Karpas-422 (cell line): Measurements from ENCODE around the gene SLAIN1. TPM values are rescaled to one million over a fixed set of nuclear protein-coding genes. Genes with fewer than 3 reads are reported as not detected.

Experiments used
- DNase-seq: peaks from one replicate; pipeline ENCODE4 v3.0.0-alpha.2; 2015
- H2AFZ ChIP-seq: fragments of 200-600 bp; sonication (generic); 2 replicates; pipeline ENCODE4 v1.6.1; 2014; ENCODE audit warnings: antibody characterized with exemption, low read length, mixed read lengths
- H3K27ac ChIP-seq: fragments of 200-600 bp; sonication (generic); 2 replicates; pipeline ENCODE4 v1.5.1; 2014; ENCODE audit warnings: mild to moderate bottlenecking, low read length, moderate library complexity
- H3K27me3 ChIP-seq: fragments of 200-600 bp; sonication (generic); 2 replicates; pipeline ENCODE4 v1.6.1; 2014; ENCODE audit warnings: low read length, mixed read lengths
- H3K36me3 ChIP-seq: fragments of 200-600 bp; sonication (generic); 2 replicates; pipeline ENCODE4 v1.6.1; 2014; ENCODE audit warnings: low read length, mixed read lengths; ENCODE audit not compliant: insufficient read depth
- H3K4me1 ChIP-seq: fragments of 200-600 bp; sonication (generic); 2 replicates; pipeline ENCODE4 v1.6.1; 2014; ENCODE audit warnings: mild to moderate bottlenecking, low read length, mixed read lengths
- H3K4me2 ChIP-seq: fragments of 200-600 bp; sonication (generic); 2 replicates; pipeline ENCODE4 v1.6.1; 2014; ENCODE audit warnings: low read length, low read depth, mild to moderate bottlenecking; ENCODE audit not compliant: poor library complexity, severe bottlenecking
- H3K4me3 ChIP-seq: fragments of 200-600 bp; sonication (generic); 2 replicates; pipeline ENCODE4 v1.5.1; 2014; ENCODE audit warnings: mild to moderate bottlenecking, antibody characterized with exemption, low read length, mixed read lengths
- H3K79me2 ChIP-seq: fragments of 200-600 bp; sonication (generic); 2 replicates; pipeline ENCODE4 v1.6.1; 2014; ENCODE audit warnings: mild to moderate bottlenecking, low read length, mixed read lengths
- H3K9ac ChIP-seq: fragments of 200-600 bp; sonication (generic); 2 replicates; pipeline ENCODE4 v1.6.0; 2014; ENCODE audit warnings: low read length
- H3K9me2 ChIP-seq: fragments of 200-600 bp; sonication (generic), shearing (Covaris generic); replicated peaks from 2 replicates; pipeline ENCODE4 v1.6.0; 2014; ENCODE audit warnings: mild to moderate bottlenecking, low read length, moderate library complexity; ENCODE audit not compliant: insufficient read depth
- H3K9me3 ChIP-seq: fragments of 300-700, 200-600 bp; sonication (generic); 2 replicates; pipeline ENCODE4 v1.6.1; 2014; ENCODE audit warnings: low read length, mixed read lengths
- H4K20me1 ChIP-seq: fragments of 200-600 bp; sonication (generic); 2 replicates; pipeline ENCODE4 v1.6.1; 2014; ENCODE audit warnings: mild to moderate bottlenecking, antibody characterized with exemption, low read length, low read depth; ENCODE audit not compliant: insufficient read depth
- total RNA-seq: library from RNA; depleted of rRNA; stranded (reverse); fragments of >200 nt; shearing (Covaris generic); gene quantifications from 2 replicates; pipeline ENCODE4 v1.2.3, GENCODE V29; 2014; ENCODE audit warnings: low replicate concordance

Gene SLAIN1
- total RNA-seq, 1 experiment from 2014 or later = 7.1 TPM

DNA sequence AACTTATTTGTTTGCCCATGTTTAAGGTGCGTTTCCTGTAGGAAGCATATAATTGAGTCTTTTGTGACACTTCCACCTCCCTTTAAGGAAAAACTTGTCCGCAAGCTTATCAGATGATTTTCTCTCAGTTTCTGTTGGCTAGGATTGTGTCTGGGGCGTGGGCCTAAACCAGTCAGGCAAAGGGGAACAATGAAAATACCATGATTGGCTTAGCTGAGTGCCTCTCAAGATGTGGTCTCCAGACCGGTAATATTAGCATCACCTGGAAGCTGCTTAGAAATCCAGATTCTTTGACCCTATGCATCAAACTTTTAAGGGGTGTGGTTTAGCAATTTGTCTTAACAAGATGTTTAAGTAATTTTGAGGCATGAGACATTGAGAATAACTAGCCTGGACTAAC, 20.0 kb downstream of the SLAIN1 start:
- Histone ChIP-seq H3K27ac (no peak overlapping the region), H3K4me3 (no peak overlapping the region), H3K4me2 (no peak overlapping the region), H4K20me1 (no peaks in the 10 kb centered on the region; the same call in 1 of the 2 replicates), H3K36me3 (no peaks in the 10 kb centered on the region), H3K9ac (no peak overlapping the region), H3K27me3 (no peaks in the 10 kb centered on the region), H3K4me1 (no peaks in the 10 kb centered on the region), H3K9me3 (no peaks in the 10 kb centered on the region), H3K9me2 (no peaks in the 10 kb centered on the region), H2AFZ (no peak overlapping the region), H3K79me2 (no peaks in the 10 kb centered on the region)
- no peak for DNase-seq

DNA sequence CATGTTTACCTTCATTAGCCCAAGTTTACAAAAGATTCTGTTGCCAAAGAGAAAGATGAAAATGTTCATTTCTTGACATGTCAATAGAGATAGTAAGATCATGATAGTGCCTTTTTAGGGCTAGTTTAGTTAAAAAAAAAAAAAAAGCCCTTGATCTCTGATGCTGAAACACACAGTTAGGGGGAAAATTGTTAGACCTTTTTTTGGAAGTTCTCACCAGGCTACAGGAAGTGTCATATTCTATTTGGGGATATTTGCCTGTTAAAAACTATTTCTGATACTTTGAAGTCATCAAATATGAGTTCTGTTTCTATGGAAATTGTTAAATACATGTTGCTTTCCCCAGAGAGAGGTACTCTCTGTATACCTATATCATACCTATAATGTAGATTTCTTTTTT, 21.6 kb downstream of the SLAIN1 start:
- no peak for DNase-seq
- H3K9me3 ChIP-seq = no peaks in the 10 kb centered on the region
- no peak overlapping the region for H3K4me2 ChIP-seq
- no peaks in the 10 kb centered on the region; the same call in 1 of the 2 replicates for H4K20me1 ChIP-seq
- H3K27ac ChIP-seq = no peak overlapping the region
- no peaks in the 10 kb centered on the region for H3K9me2 ChIP-seq
- no peaks in the 10 kb centered on the region for H3K36me3 ChIP-seq
- H3K4me3 ChIP-seq = no peak overlapping the region
- H3K4me1 ChIP-seq = no peaks in the 10 kb centered on the region
- no peaks in the 10 kb centered on the region for H3K27me3 ChIP-seq
- no peak overlapping the region for H2AFZ ChIP-seq
- no peaks in the 10 kb centered on the region for H3K79me2 ChIP-seq
- no peak overlapping the region for H3K9ac ChIP-seq

DNA sequence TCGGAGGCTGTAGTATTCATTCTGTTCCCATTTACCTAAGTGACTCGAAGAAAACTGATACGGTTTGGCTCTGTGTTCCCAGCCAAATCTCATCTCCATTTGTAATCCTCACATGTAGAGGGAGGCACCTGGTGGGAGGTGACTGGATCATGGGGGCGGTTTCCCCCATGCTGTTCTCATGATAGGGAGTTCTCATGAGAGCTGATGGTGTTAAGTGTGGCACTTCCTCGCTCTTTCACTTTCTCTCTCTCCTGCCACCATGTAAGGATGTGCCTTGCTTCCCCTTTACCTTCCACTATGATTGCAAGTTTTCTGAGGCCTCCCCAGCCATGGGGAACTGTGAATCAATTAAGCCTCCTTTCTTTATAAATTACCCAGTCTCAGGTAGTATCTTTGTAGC, 23.5 kb downstream of the SLAIN1 start:
- Histone ChIP-seq H2AFZ (no peak overlapping the region), H4K20me1 (no peaks in the 10 kb centered on the region; the same call in 1 of the 2 replicates), H3K9ac (no peak overlapping the region), H3K9me2 (no peaks in the 10 kb centered on the region), H3K4me3 (no peak overlapping the region), H3K27me3 (no peaks in the 10 kb centered on the region), H3K9me3 (no peaks in the 10 kb centered on the region), H3K79me2 (no peaks in the 10 kb centered on the region), H3K27ac (no peak overlapping the region), H3K4me1 (no peaks in the 10 kb centered on the region), H3K36me3 (no peaks in the 10 kb centered on the region), H3K4me2 (no peak overlapping the region)
- no peak for DNase-seq

DNA sequence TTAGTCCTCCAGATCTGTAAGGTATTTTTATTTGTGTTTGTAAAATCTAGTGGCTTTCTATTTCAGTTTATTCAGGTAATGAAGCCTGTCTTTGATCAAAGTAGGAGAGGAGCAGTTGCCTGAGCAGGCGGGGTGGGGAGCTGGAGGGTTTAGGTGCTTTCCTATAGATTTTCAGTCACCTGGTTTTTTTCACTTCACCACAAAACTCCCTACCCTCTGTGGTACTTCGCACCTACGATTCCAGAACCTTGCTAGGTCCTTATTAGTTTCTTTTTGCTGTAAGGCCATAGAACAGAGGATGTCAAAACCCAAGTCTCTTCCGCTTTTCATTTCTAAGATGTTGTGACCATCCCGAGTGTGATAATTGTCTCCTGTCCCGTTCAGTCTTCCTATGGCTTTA, 26.6 kb downstream of the SLAIN1 start:
- DNase-seq = no peak

DNA sequence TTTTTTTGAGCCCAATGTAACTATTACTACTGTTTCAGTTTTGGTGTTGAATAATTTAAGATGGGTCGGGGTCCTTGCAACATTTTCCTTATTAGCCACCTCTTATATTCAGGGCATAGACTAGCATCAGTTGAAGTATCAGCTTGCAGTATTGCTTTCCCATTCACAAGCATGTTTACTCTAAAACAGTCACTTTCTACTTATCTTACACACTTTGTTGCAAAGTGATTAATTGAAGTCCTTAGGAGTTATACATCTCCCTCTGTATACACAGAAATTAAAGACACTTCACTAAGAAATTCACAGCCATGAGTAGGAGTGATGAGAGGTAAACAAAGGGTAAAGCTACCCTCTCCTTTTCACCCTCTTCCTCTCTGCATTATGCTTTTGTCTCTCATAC, 27.6 kb downstream of the SLAIN1 start:
- Histone ChIP-seq H3K4me1 (no peaks in the 10 kb centered on the region), H3K27ac (no peak overlapping the region), H3K79me2 (no peaks in the 10 kb centered on the region), H2AFZ (no peak overlapping the region), H3K9me3 (no peaks in the 10 kb centered on the region), H3K9ac (no peak overlapping the region), H3K4me2 (no peak overlapping the region), H3K9me2 (no peaks in the 10 kb centered on the region), H3K36me3 (no peaks in the 10 kb centered on the region), H4K20me1 (no peaks in the 10 kb centered on the region; the same call in 1 of the 2 replicates), H3K27me3 (no peaks in the 10 kb centered on the region), H3K4me3 (no peak overlapping the region)
- no peak for DNase-seq

More for the DNA sequence above, 26.6 kb downstream of the SLAIN1 start:
- Histone ChIP-seq H3K79me2 (no peaks in the 10 kb centered on the region), H3K4me3 (no peak overlapping the region), H3K9me3 (no peaks in the 10 kb centered on the region), H3K9me2 (no peaks in the 10 kb centered on the region), H3K4me2 (no peak overlapping the region), H3K9ac (no peak overlapping the region), H3K27ac (no peak overlapping the region), H3K27me3 (no peaks in the 10 kb centered on the region), H3K4me1 (no peaks in the 10 kb centered on the region), H3K36me3 (no peaks in the 10 kb centered on the region), H2AFZ (no peak overlapping the region), H4K20me1 (no peaks in the 10 kb centered on the region; the same call in 1 of the 2 replicates)

DNA sequence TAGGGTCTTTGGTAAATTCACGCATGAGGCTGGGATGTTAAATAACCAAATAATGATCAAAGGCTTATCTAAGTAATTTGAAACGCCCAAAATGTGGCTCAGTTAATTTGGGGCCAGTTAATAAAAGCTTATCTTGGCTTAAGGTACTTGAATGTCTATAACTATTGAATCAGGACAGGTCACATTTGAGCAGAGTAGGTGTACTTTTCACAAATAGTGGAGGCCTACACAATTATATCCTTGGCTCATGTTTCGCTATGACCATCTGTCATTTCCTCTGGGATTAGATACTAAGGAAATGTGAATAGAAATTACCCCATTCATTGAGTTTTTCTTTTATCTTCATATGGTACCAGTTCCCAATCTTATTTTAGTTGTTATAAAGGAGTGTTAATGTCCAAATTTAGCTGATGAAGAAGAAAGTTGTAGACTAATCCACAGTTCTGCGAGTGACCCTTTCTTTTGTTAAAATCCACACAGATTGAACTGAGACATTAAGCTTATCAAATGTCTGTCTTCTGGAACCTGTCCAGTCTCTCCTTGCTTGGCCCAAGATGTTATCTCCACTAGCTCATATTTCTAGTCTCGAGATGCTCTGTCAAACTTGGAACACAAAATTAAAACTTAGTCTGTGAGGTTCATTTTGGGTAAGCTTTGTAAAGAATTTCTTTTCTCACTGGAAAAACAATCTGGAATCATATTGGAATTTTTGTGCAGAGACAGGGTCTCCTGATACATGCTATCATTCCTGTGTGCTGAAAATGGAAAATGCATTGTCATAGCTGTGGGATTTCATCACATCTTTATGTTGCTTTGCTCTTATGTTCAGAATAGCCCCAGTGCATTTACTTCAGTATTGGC, 31.0 kb downstream of the SLAIN1 start:
- Histone ChIP-seq H3K79me2 (no peaks in the 10 kb centered on the region), H3K4me3 (no peak overlapping the region), H3K36me3 (no peaks in the 10 kb centered on the region), H4K20me1 (no peaks in the 10 kb centered on the region; the same call in 1 of the 2 replicates), H3K4me2 (no peak overlapping the region), H3K9me3 (no peaks in the 10 kb centered on the region), H3K27me3 (no peaks in the 10 kb centered on the region), H2AFZ (no peak overlapping the region), H3K4me1 (no peaks in the 10 kb centered on the region), H3K9ac (no peak overlapping the region), H3K9me2 (no peaks in the 10 kb centered on the region), H3K27ac (no peak overlapping the region)
- no peak for DNase-seq

DNA sequence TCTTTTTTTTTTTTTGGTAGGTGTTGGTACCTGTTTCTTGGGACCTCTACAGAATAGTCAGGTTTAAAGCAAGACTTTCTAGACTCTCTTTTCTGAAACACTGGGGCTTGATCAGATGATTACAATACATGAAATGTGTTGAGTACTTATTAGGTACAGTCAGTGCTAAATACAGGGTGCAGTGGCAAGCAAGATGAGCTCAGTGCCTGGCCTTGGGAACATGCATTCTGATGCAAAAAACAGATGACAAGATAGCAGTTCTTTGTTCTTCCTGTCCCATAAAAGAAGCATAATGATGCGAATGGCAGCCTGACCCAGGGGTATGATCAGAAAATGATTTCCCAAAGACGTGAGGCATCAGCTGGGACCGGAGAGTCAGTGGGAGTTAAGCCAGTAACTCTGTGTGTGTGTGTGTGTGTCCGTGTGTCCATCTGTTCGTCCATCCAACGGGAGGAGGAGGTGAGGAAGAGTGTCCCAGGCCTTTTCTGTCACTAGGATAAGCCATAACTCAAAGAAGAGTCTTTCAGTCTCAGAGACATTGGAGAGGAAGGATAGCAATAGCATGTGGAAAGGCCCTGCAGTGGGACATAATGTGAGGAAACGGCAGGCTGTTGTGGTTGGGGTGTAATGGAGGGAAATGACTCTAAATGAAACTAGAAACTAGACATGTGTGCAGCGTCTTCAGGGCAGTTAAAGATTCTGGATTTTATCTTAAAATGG, 32.2 kb downstream of the SLAIN1 start:
- no peaks in the 10 kb centered on the region for H3K79me2 ChIP-seq

DNA sequence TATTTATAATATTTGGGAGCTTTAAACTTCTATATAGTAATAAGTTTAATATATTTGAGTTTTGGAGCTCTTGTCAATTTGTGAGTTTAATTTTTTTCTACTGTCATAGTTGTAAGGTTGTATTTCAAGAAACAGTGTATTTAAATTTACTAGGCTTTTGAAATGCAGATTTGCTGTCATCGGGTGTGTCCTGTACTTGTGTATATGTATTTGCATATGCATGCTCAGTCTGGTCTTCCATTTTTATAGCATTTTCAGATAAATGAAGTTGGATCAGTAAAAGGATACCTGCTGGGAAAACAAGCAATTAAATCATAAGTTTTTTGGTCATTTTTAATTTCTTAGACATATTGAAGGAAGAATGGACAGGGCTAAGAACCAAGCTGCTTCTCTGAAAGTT, 33.1 kb downstream of the SLAIN1 start:
- H2AFZ ChIP-seq = no peak overlapping the region
- H3K9me2 ChIP-seq = no peaks in the 10 kb centered on the region
- H3K4me2 ChIP-seq = no peak overlapping the region
- no peak overlapping the region for H3K27ac ChIP-seq
- no peaks in the 10 kb centered on the region for H3K4me1 ChIP-seq
- H3K36me3 ChIP-seq = no peaks in the 10 kb centered on the region
- no peaks in the 10 kb centered on the region for H3K9me3 ChIP-seq
- H3K9ac ChIP-seq = no peak overlapping the region
- no peaks in the 10 kb centered on the region for H3K79me2 ChIP-seq
- H3K27me3 ChIP-seq = no peaks in the 10 kb centered on the region
- H4K20me1 ChIP-seq = no peaks in the 10 kb centered on the region; the same call in 1 of the 2 replicates
- DNase-seq = no peak
- no peak overlapping the region for H3K4me3 ChIP-seq

More for the DNA sequence above, 32.2 kb downstream of the SLAIN1 start:
- no peak overlapping the region for H3K4me3 ChIP-seq
- H3K27ac ChIP-seq = no peak overlapping the region
- no peak overlapping the region for H3K4me2 ChIP-seq
- DNase-seq = no peak
- H3K9ac ChIP-seq = no peak overlapping the region
- no peaks in the 10 kb centered on the region; the same call in 1 of the 2 replicates for H4K20me1 ChIP-seq
- H3K9me2 ChIP-seq = no peaks in the 10 kb centered on the region
- no peak overlapping the region for H2AFZ ChIP-seq
- H3K4me1 ChIP-seq = no peaks in the 10 kb centered on the region
- H3K27me3 ChIP-seq = no peaks in the 10 kb centered on the region
- H3K9me3 ChIP-seq = no peaks in the 10 kb centered on the region
- H3K36me3 ChIP-seq = no peaks in the 10 kb centered on the region
